Uterus (tissue), 4 donors: ENCODE results near the gene PTPRG. TPM values are rescaled to one million over a fixed set of nuclear protein-coding genes. Genes with fewer than 3 reads are reported as not detected.

Source experiments
- DNase-seq, 2 donors: peaks; one replicate each; pipeline ENCODE4 v3.0.0-alpha.2; 2019 to 2020
- H3K27ac ChIP-seq, 2 donors: fragments of 200-600 bp; sonication (generic); 1 replicate in 1 of 2; 2 replicates in 1 of 2; pipeline ENCODE4 v1.5.1; 2016 to 2018
- H3K27me3 ChIP-seq, 2 donors: fragments of 200-600 bp; sonication (generic); one replicate each; pipeline ENCODE4 v1.5.1; 2018 to 2019; ENCODE audit warnings: control low read depth in 1 of 2
- H3K36me3 ChIP-seq, 2 donors: fragments of 200-600 bp; sonication (generic); one replicate each; pipeline ENCODE4 v1.5.1; 2019; ENCODE audit warnings: control low read depth in 1 of 2
- H3K4me1 ChIP-seq, 2 donors: fragments of 200-600 bp; sonication (generic); one replicate each; pipeline ENCODE4 v1.5.1; 2018 to 2019; ENCODE audit warnings: control low read depth in 1 of 2
- H3K4me3 ChIP-seq, 2 donors: fragments of 200-600 bp; sonication (generic); 1 replicate in 1 of 2; 2 replicates in 1 of 2; pipeline ENCODE4 v1.5.1; 2018 to 2019; ENCODE audit warnings: mild to moderate bottlenecking in 1 of 2
- H3K9me3 ChIP-seq, 2 donors: fragments of 200-600 bp; sonication (generic); one replicate each; pipeline ENCODE4 v1.5.1; 2019; ENCODE audit warnings: control low read depth in 1 of 2
- POLR2A ChIP-seq, 2 donors: fragments of 450-650 bp; IDR thresholded peaks; one replicate each; pipeline ENCODE4 v1.6.1; 2016; ENCODE audit warnings: antibody characterized with exemption in 2 of 2, mild to moderate bottlenecking in 1 of 2, moderate library complexity in 1 of 2
- intact Hi-C: fragments of 100-400 bp; cut with DNase I; formaldehyde crosslinking; loops from one replicate; pipeline ENCODE4 v1.15.1; 2023; ENCODE audit warnings: low total_unique reads
- total RNA-seq, 4 donors: library from RNA; depleted of rRNA in 3 of 4; stranded (reverse); fragments of >200 nt in 3 of 4; gene quantifications; one replicate each; pipeline versions ENCODE4 v1.1.0 to v1.2.4, GENCODE V29; 2014 to 2023
- TF ChIP-seq, protein P1 (sequence below), 4 experiments: fragments of 200-600 bp in 2 of 4; fragments of 450-650 bp in 2 of 4; sonication (generic) in 2 of 4; IDR thresholded peaks; one replicate each; pipeline ENCODE4 v1.5.1; 2016 to 2019; ENCODE audit warnings: antibody characterized with exemption in 4 of 4, mild to moderate bottlenecking in 2 of 4, moderate library complexity in 1 of 4
- donor health status: DM: yes; HTN: yes; CAD: no.

PTPRG gene
- total RNA-seq, 4 donors from 2014 or later = 43.5 to 136 (median 62.6) TPM

DNA sequence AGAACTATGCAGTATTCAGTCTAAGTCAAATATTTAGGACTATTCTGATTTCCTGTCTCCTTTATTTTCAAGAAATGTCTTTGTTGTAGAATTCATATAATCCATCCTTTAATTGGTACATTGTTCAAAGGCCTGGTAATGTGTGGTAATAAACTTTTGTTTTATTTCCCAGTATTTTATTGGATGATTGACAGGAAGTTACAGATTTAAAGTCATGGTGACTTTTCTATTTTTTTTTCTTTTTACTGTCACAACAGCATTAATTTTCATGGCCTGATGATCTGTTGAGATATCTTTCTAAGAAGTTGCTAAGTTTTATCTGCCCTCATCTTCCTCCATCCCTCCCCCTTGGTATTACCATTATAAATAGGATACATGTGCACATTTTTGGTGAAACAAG lies 161.7 kb downstream of the PTPRG start:
- no peak for TF ChIP-seq POLR2A (IDR thresholded peaks at IDR 0.05)
- TF ChIP-seq, protein P1, sequence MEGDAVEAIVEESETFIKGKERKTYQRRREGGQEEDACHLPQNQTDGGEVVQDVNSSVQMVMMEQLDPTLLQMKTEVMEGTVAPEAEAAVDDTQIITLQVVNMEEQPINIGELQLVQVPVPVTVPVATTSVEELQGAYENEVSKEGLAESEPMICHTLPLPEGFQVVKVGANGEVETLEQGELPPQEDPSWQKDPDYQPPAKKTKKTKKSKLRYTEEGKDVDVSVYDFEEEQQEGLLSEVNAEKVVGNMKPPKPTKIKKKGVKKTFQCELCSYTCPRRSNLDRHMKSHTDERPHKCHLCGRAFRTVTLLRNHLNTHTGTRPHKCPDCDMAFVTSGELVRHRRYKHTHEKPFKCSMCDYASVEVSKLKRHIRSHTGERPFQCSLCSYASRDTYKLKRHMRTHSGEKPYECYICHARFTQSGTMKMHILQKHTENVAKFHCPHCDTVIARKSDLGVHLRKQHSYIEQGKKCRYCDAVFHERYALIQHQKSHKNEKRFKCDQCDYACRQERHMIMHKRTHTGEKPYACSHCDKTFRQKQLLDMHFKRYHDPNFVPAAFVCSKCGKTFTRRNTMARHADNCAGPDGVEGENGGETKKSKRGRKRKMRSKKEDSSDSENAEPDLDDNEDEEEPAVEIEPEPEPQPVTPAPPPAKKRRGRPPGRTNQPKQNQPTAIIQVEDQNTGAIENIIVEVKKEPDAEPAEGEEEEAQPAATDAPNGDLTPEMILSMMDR (IDR thresholded peaks at IDR 0.05) = no peak
- Histone ChIP-seq H3K27me3 (no peaks in the 10 kb centered on the region), H3K27ac (no peak overlapping the region), H3K4me1 (no peaks in the 10 kb centered on the region), H3K36me3 (no peaks in the 10 kb centered on the region), H3K9me3 (no peaks in the 10 kb centered on the region), H3K4me3 (no peak overlapping the region)
- intact Hi-C loops = no loop called here
- DNase-seq = no peak

DNA sequence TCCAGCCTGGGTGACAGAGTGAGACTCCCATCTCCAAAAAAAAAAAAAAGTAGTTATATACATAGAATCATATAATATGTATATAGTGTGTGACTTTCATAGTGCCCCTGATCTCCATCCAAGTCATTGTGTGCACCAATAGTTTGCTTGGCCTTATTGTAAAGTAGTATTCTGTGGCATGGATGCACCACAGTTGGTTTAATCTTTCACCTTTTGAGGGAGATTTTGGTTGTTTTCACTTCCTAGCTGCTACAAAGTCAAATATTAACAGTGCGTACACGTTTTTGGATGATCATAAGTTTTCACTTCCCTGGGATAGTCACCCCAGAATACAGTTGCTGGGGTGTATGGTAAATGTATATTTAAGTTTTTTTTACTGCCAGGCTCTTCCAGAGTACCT lies 162.8 kb downstream of the PTPRG start:
- Histone ChIP-seq H3K27me3 (no peaks in the 10 kb centered on the region), H3K9me3 (no peaks in the 10 kb centered on the region), H3K27ac (no peak overlapping the region), H3K4me3 (no peak overlapping the region), H3K36me3 (no peaks in the 10 kb centered on the region), H3K4me1 (no peaks in the 10 kb centered on the region)
- DNase-seq = no peak
- intact Hi-C loops = no loop called here
- TF ChIP-seq POLR2A (IDR thresholded peaks at IDR 0.05) = no peak
- TF ChIP-seq, protein P1 (IDR thresholded peaks at IDR 0.05) = no peak

DNA sequence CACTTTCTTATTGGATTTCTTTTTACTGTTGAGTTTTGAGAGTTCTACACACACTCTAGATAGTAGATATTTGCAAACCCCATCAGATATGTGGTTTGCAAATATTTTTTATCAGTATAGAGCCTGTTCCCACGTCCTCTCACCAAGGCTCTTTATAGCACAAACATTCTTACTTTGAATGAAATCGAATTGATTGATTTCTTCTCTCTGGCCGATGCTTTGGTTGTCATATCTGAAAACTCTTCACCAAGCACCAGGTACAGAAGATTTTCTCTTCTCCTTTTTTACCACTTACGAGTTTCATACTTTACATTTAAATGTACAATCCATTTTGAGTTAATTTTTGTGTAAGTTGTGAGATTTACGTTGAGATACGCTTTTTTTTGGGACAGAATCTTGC lies 163.4 kb downstream of the PTPRG start:
- Histone ChIP-seq H3K4me3 (no peak overlapping the region), H3K36me3 (no peaks in the 10 kb centered on the region), H3K27me3 (no peaks in the 10 kb centered on the region), H3K4me1 (no peaks in the 10 kb centered on the region), H3K9me3 (no peaks in the 10 kb centered on the region), H3K27ac (no peak overlapping the region)
- DNase-seq = no peak
- no peak for TF ChIP-seq POLR2A (IDR thresholded peaks at IDR 0.05)
- TF ChIP-seq, protein P1 (IDR thresholded peaks at IDR 0.05) = no peak
- intact Hi-C loops = no loop called here

DNA sequence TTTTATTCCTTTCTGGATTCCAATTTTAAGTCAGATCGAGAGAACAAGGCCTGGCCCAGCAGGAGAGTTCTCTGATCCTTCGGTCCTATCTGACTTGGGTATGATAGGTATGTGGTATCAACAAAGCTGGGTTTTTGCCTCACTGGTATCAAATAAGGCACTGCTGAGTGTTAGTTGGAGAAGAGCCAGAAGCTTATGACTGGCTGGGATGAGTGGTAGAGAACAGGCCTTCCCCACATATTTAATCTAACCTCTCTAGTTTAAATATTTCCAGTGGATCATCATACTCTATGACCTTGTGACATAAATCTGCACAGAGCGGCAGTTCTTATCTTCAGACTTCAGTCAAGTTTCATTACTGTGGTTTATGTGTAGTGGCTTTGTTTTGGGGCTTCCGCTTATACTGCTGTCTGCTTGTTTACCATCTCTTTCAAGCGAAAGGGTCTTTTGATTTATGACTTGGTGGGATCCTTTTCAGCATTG lies 164.5 kb downstream of the PTPRG start:
- Histone ChIP-seq H3K27ac (no peak overlapping the region), H3K36me3 (no peaks in the 10 kb centered on the region), H3K4me1 (no peaks in the 10 kb centered on the region), H3K27me3 (no peaks in the 10 kb centered on the region), H3K4me3 (no peak overlapping the region), H3K9me3 (no peaks in the 10 kb centered on the region)
- TF ChIP-seq, protein P1 (IDR thresholded peaks at IDR 0.05) = no peak
- TF ChIP-seq POLR2A (IDR thresholded peaks at IDR 0.05) = no peak
- DNase-seq = no peak
- intact Hi-C loops = no loop called here

DNA sequence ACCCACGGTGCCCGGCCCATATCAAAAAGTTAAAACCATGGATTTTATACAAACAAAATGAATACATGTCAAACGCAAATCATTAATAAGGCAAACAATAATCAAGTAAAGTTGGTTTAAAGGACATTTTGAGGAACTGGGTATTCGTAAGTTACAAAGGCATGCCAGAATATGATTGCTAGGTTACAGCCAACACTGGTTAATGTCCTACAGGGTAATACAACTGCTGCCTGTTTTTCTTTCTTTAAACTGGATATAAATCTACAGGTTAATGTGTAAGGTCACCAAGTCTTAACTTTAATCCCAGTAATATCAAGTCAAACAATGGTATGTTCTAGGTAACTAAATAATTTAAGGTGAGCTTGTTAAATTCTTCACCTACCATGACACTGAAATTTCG lies 166.1 kb downstream of the PTPRG start:
- Histone ChIP-seq H3K27me3 (no peaks in the 10 kb centered on the region), H3K4me3 (no peak overlapping the region), H3K27ac (no peak overlapping the region), H3K4me1 (no peaks in the 10 kb centered on the region), H3K9me3 (no peaks in the 10 kb centered on the region), H3K36me3 (no peaks in the 10 kb centered on the region)
- TF ChIP-seq POLR2A (IDR thresholded peaks at IDR 0.05) = no peak
- TF ChIP-seq, protein P1 (IDR thresholded peaks at IDR 0.05) = no peak
- intact Hi-C loops = no loop called here
- no peak for DNase-seq
